Tibial artery (tissue), 4 donors: Measurements from ENCODE around the gene WDR7.
"Not testable (repeated sequence)": the region's sequence is repeated elsewhere in the genome, so short reads cannot be mapped to it uniquely, and the experiment has no call there.

ENCODE experiments used
- DNase-seq, 2 donors: peaks; one replicate each; pipeline ENCODE4 v3.0.0-alpha.2; 2019
- H3K27ac ChIP-seq, 2 donors: fragments of 200-600 bp; sonication (generic) in 1 of 2; 1 replicate in 1 of 2; 2 replicates in 1 of 2; pipeline ENCODE4 v1.5.1; 2018 to 2019; ENCODE audit warnings: mild to moderate bottlenecking in 1 of 2
- H3K27me3 ChIP-seq, 2 donors: fragments of 200-600 bp; sonication (generic) in 1 of 2; one replicate each; pipeline versions ENCODE4 v1.5.1 to v1.6.0; 2016 to 2019
- H3K36me3 ChIP-seq, 3 donors: fragments of 200-600 bp; sonication (generic) in 2 of 3; one replicate each; pipeline ENCODE4 v1.5.1; 2016 to 2019; ENCODE audit warnings: mild to moderate bottlenecking in 2 of 3
- H3K4me1 ChIP-seq, 4 donors: fragments of 200-600 bp; sonication (generic) in 2 of 4; 1 replicate in 3 of 4; 2 replicates in 1 of 4; pipeline ENCODE4 v1.5.1; 2016 to 2019
- H3K4me3 ChIP-seq, 2 donors: fragments of 200-600 bp; sonication (generic) in 1 of 2; 1 replicate in 1 of 2; 2 replicates in 1 of 2; pipeline ENCODE4 v1.5.1; 2018 to 2019; ENCODE audit warnings: mild to moderate bottlenecking in 2 of 2
- H3K9me3 ChIP-seq, 3 donors: fragments of 200-600 bp; sonication (generic) in 1 of 3; one replicate each; pipeline ENCODE4 v1.5.1; 2016 to 2019
- intact Hi-C: fragments of 100-400 bp; cut with DNase I; formaldehyde crosslinking; loops from one replicate; pipeline ENCODE4 v1.15.0; 2023; ENCODE audit warnings: low total_unique reads
- TF ChIP-seq, protein P1 (sequence below), 2 experiments: fragments of 200-600 bp in 1 of 2; fragments of 450-650 bp in 1 of 2; IDR thresholded peaks; one replicate each; pipeline ENCODE4 v1.5.1; 2017 to 2019; ENCODE audit warnings: antibody characterized with exemption in 2 of 2, mild to moderate bottlenecking in 1 of 2, moderate library complexity in 1 of 2

WDR7 gene

DNA sequence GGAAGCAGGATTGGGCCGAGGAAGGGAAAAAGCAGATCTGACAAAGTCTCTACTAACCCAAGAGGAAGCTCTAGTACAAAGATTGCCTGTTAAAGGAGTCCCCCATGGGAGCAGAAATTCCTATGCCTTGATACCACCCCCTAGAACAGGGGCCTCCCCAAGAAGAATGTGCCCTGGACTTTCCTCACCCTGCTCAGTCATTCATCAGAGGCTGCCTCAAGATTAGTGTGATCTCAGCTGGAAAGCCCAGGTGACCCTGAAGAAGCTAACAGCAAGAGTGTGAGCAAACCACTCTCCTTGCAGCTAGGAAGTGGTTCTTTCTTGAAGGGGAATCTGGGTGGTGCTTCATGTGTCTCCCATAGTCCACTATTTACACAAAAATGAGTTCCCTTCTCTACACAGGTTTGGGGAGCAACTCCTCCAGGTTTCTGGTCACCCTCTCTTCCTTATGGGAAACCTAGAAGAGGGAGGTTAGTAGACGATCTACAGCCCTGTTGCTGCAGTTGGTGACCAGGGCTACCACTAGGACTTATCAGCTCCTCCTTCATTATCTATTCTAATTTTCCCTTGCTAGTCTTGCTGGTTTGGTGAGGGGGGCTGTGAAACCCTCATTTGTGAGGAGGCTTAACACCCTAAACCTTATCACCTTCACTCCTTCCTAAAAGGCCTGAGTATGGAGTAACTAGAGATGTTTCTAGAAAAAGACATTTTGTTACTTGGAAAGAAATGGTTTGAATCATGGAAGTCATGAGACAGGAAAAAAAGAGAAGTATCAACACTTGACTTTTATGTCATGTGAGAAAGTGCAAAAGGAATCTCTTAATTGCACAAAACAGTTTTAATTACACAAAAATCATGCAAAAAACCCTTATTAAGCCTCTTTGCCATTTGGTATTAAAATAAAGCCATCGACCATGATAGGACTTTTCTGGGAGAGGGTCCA lies 2.9 kb upstream of the WDR7 start:
- no peak for DNase-seq
- H3K9me3 ChIP-seq: no peaks in the 10 kb centered on the region
- TF ChIP-seq, protein P1, sequence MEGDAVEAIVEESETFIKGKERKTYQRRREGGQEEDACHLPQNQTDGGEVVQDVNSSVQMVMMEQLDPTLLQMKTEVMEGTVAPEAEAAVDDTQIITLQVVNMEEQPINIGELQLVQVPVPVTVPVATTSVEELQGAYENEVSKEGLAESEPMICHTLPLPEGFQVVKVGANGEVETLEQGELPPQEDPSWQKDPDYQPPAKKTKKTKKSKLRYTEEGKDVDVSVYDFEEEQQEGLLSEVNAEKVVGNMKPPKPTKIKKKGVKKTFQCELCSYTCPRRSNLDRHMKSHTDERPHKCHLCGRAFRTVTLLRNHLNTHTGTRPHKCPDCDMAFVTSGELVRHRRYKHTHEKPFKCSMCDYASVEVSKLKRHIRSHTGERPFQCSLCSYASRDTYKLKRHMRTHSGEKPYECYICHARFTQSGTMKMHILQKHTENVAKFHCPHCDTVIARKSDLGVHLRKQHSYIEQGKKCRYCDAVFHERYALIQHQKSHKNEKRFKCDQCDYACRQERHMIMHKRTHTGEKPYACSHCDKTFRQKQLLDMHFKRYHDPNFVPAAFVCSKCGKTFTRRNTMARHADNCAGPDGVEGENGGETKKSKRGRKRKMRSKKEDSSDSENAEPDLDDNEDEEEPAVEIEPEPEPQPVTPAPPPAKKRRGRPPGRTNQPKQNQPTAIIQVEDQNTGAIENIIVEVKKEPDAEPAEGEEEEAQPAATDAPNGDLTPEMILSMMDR (IDR thresholded peaks at IDR 0.05): no peak
- H3K27ac ChIP-seq: no peak overlapping the region
- no peak overlapping the region for H3K4me3 ChIP-seq
- peaks cover 0 to 19% (median 7%) of the 10 kb centered on the region in 4 donors for H3K4me1 ChIP-seq
- no peaks in the 10 kb centered on the region for H3K27me3 ChIP-seq
- no peaks in the 10 kb centered on the region for H3K36me3 ChIP-seq
- intact Hi-C loops: no loop called here

DNA sequence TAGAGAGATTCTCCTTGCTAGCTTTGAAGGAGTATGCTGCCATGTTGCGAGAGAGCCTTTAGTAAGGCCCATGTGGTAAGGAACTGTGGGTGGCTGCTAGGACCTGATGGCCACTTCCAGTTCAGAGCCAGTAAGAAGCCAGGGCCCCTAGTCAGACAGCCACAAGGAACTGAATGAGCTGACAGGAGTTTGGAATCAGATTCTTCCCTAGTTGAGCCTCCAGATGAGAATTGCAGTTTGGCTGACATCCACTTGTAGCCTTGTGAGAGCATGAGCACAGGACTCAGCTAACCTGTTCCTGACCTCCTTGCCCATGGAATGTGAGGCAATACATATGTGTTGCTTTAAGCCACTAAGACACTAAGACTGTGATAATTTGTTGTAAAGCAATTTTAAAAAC lies 1.2 kb upstream of the WDR7 start:
- intact Hi-C loops: loop anchor here (10.0 kb wide), 1 partner anchor 1235 kb away; no protein-coding TSS in a partner anchor

DNA sequence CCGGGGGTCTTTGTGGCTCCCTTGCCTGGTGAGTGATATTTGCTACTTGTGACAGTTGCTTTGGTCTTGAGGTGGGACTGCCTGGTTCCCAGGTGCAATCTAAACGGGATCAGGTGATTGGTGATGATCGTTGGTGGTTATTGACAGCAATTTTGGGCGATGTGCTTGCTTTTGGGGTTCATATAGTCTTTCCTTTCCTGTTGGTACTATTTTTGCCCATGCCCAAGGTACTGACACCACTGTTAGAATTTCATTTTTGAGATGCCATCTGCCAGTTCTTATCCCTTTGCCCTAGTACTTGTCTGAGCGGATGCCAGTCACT lies 573 bp downstream of the WDR7 start:
- Histone ChIP-seq H3K36me3 (no peaks in the 10 kb centered on the region), H3K27ac (peak overlapping the region; percentile 76 to 93), H3K9me3 (no peaks in the 10 kb centered on the region), H3K27me3 (no peaks in the 10 kb centered on the region), H3K4me3 (peak overlapping the region; percentile 67 to 94), H3K4me1 (peaks cover 0 to 19% (median 7%) of the 10 kb centered on the region in 4 donors)
- TF ChIP-seq, protein P1 (IDR thresholded peaks at IDR 0.05): no peak
- DNase-seq: no peak
- intact Hi-C loops: loop anchor here (1.0 to 10.0 kb wide), 2 partner anchors 13 to 1237 kb away; partner anchors contain the start of gene TXNL1

More for the DNA sequence above, 1.2 kb upstream of the WDR7 start:
- H3K27ac ChIP-seq: no peak overlapping the region
- H3K4me3 ChIP-seq: no peak overlapping the region
- TF ChIP-seq, protein P1 (IDR thresholded peaks at IDR 0.05): no peak
- H3K27me3 ChIP-seq: no peaks in the 10 kb centered on the region
- H3K4me1 ChIP-seq: peaks cover 0 to 19% (median 7%) of the 10 kb centered on the region in 4 donors
- no peaks in the 10 kb centered on the region for H3K36me3 ChIP-seq
- H3K9me3 ChIP-seq: no peaks in the 10 kb centered on the region
- DNase-seq: no peak

DNA sequence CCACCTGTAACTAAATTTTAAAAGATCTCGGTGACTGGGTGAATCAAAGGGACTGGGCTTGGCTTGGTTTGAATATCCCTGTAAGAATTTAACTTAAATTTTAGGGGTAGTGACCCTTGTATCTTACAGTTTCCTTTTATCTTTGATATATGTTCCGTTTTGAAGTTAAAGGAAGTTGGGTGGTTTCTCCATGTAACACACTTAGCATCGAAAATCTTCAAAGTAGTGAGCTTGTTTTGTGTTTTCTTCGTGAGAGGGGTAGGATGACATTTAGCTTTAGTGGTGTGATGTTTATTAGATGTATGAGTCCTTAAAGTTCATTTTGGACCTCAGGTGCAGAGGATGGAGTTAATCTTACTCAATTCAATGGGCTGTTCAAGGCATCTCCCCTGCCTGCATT lies 1.6 kb downstream of the WDR7 start:
- TF ChIP-seq, protein P1 (IDR thresholded peaks at IDR 0.05): no peak
- Histone ChIP-seq H3K4me3 (no peak overlapping the region), H3K27me3 (no peaks in the 10 kb centered on the region), H3K4me1 (peaks cover 0 to 19% (median 7%) of the 10 kb centered on the region in 4 donors), H3K27ac (no peak overlapping the region), H3K9me3 (no peaks in the 10 kb centered on the region), H3K36me3 (no peaks in the 10 kb centered on the region)
- intact Hi-C loops: loop anchor here (10.0 kb wide), 1 partner anchor 1238 kb away; no protein-coding TSS in a partner anchor
- DNase-seq: no peak

DNA sequence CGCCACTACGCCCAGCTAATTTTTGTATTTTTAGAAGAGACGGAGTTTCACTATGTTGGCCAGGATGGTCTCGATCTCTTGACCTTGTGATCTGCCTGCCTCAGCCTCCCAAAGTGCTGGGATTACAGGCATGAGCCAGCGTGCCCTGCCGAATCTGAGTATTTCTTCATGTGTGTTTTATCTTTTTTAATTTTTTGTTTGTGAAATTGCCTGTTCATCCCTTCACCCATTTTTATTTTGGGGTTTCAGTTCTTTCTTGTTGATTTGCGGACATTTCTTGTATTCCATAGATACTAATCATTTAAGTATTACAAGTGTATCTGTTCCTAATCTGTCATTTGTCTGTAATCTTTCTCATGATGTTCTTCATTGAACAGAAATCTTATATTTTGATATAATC lies 3.1 kb downstream of the WDR7 start:
- not testable (repeated sequence) for H3K36me3 ChIP-seq, H3K27me3 ChIP-seq, DNase-seq, H3K4me3 ChIP-seq, H3K9me3 ChIP-seq, H3K27ac ChIP-seq
- peaks cover 0 to 19% (median 7%) of the 10 kb centered on the region in 4 donors for H3K4me1 ChIP-seq
- intact Hi-C loops: loop anchor here (10.0 kb wide), 1 partner anchor 1239 kb away; no protein-coding TSS in a partner anchor

DNA sequence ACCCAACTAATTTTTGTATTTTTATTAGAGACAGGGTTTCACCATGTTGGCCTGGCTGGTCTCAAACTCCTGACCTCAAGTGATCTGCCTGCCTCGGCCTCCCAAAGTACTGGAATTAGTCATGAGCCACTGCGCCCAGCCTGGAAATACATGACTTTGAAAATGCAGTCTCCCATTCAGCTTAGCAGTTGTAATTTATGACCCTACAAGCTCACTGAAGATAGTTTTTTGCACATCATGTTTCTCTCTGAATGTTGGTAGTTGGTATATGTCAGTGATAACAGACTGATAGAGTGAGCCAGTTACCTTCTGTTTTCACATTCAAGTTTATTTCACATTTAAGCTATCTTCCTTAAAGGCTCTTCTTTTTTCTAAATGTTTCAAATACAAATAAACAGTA lies 7.1 kb downstream of the WDR7 start:
- H3K27ac ChIP-seq: no peak overlapping the region
- intact Hi-C loops: loop anchor here (10.0 kb wide), 1 partner anchor 1243 kb away; no protein-coding TSS in a partner anchor
- DNase-seq: no peak
- no peaks in the 10 kb centered on the region for H3K9me3 ChIP-seq
- no peaks in the 10 kb centered on the region for H3K27me3 ChIP-seq
- no peaks in the 10 kb centered on the region for H3K4me1 ChIP-seq
- no peaks in the 10 kb centered on the region for H3K36me3 ChIP-seq
- H3K4me3 ChIP-seq: no peak overlapping the region
- TF ChIP-seq, protein P1 (IDR thresholded peaks at IDR 0.05): no peak
